Lower leg skin (tissue), 3 donors: ENCODE results near the gene PLCH1.

Source experiments
- POLR2A ChIP-seq, 2 donors: fragments of 450-650 bp; IDR thresholded peaks; one replicate each; pipeline ENCODE4 v1.6.1; 2016 to 2017; ENCODE audit warnings: antibody characterized with exemption in 2 of 2, mild to moderate bottlenecking in 1 of 2, moderate library complexity in 1 of 2
- TF ChIP-seq, protein P1 (sequence below), 3 donors: fragments of 450-650 bp; IDR thresholded peaks; one replicate each; pipeline ENCODE4 v1.5.1; 2016; ENCODE audit warnings: antibody characterized with exemption in 3 of 3, mild to moderate bottlenecking in 3 of 3, moderate library complexity in 2 of 3

DNA sequence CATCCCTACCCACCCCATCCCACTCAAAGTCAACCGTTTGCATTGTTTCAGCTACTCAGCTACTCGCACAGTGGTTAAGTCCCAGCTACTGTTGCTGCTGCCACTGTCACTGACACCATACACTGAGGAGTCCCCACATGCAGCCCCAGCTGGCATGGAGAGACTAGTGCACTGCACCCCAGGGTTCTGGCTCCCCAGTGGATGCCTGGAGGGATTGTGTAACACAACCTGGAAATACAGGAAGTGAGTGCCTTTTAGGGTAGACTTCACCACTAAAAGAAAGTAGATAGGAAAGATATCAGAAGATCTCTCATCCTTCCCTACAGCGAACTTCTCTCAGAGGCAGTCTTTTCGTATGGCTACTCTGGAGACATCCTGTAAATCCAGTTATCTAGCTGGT, 282.2 kb downstream of the PLCH1 start:
- TF ChIP-seq, protein P1, sequence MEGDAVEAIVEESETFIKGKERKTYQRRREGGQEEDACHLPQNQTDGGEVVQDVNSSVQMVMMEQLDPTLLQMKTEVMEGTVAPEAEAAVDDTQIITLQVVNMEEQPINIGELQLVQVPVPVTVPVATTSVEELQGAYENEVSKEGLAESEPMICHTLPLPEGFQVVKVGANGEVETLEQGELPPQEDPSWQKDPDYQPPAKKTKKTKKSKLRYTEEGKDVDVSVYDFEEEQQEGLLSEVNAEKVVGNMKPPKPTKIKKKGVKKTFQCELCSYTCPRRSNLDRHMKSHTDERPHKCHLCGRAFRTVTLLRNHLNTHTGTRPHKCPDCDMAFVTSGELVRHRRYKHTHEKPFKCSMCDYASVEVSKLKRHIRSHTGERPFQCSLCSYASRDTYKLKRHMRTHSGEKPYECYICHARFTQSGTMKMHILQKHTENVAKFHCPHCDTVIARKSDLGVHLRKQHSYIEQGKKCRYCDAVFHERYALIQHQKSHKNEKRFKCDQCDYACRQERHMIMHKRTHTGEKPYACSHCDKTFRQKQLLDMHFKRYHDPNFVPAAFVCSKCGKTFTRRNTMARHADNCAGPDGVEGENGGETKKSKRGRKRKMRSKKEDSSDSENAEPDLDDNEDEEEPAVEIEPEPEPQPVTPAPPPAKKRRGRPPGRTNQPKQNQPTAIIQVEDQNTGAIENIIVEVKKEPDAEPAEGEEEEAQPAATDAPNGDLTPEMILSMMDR (IDR thresholded peaks at IDR 0.05), result no peak
- no peak for TF ChIP-seq POLR2A (IDR thresholded peaks at IDR 0.05)
